D721Med (cell line): Measurements from ENCODE around the gene GALNS.

Experiments used
- DNase-seq: peaks from one replicate; pipeline ENCODE4 v3.0.0; 2011; ENCODE audit warnings: low spot score; ENCODE audit not compliant: insufficient read length
- FAIRE-seq: peaks from 2 replicates; lab custom pipeline; 2011; peaks lifted over from hg19 to GRCh38; lab: Jason Lieb, UNC
- TF ChIP-seq, protein P1 (sequence below): IDR thresholded peaks from 2 replicates; pipeline ENCODE4 v1.5.1; 2012; ENCODE audit warnings: mild to moderate bottlenecking, control low read depth; ENCODE audit not compliant: insufficient read depth; ENCODE audit errors: missing control alignments

Gene GALNS

GRCh38 chr16:88862968-88863367 is 6.2 kb upstream of the GALNS start:
- FAIRE-seq, result no peak
- TF ChIP-seq, protein P1, sequence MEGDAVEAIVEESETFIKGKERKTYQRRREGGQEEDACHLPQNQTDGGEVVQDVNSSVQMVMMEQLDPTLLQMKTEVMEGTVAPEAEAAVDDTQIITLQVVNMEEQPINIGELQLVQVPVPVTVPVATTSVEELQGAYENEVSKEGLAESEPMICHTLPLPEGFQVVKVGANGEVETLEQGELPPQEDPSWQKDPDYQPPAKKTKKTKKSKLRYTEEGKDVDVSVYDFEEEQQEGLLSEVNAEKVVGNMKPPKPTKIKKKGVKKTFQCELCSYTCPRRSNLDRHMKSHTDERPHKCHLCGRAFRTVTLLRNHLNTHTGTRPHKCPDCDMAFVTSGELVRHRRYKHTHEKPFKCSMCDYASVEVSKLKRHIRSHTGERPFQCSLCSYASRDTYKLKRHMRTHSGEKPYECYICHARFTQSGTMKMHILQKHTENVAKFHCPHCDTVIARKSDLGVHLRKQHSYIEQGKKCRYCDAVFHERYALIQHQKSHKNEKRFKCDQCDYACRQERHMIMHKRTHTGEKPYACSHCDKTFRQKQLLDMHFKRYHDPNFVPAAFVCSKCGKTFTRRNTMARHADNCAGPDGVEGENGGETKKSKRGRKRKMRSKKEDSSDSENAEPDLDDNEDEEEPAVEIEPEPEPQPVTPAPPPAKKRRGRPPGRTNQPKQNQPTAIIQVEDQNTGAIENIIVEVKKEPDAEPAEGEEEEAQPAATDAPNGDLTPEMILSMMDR, result no peak
- no peak for DNase-seq

DNA sequence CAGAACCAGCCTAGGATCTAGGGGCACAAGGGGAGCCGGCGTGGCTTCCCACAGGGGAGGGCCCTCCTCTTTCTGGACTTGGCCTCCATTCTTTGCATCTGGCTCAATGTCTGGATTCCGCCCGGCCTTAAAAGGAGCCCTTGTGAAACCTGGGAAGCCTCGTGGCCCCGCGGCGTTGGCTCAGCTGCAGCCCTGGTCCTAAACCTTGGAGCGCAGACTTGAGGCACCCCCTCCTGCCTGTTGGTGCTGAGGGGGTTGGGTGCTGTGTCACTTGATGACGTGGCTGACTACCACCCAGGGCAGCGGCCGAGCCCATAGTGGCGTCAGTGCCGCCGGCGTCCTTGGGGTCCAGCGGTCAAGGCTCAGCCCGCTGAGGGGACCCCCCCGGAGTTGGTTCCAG is 4.6 kb upstream of the GALNS start:
- DNase-seq, result no peak
- TF ChIP-seq, protein P1, result no peak
- no peak for FAIRE-seq

DNA sequence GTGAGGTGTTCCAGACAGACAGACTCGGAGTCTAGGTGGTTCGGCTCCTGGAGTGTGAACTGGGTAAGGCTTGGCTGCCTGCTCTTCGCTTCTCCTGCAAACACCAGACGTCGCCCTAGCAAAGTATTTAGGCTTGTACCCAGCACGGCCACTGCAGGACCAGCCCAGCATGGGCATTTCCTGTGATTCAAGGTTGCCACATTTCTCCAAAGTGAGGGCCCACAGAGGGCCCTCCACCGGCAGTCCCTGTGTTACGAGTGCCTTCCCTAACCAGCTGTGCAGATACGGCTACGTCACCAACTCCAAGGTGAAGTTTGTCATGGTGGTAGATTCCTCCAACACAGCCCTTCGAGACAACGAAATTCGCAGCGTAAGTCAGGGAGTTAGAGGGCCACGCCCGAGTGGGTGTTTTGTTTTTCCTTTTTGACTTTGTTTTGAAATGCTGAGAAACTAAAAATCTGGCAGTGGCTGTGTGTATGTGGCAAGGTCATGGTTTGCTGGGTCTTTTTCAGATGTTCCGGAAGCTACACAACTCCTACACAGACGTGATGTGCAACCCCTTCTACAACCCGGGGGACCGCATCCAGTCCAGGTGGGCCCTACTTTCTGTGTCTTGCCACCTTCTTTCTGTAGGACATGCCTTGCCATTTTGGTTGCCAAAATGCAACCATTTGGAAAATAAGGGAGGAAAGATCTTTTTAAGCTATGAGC is 2.8 kb upstream of the GALNS start:
- no peak for DNase-seq
- no peak for FAIRE-seq
- TF ChIP-seq, protein P1, result no peak

- DNase-seq (no peak), FAIRE-seq (no peak)
- TF ChIP-seq, protein P1, result peak; percentile 60
These were observed 1.1 kb upstream of the GALNS start for GRCh38 chr16:88857728-88858339.

DNA sequence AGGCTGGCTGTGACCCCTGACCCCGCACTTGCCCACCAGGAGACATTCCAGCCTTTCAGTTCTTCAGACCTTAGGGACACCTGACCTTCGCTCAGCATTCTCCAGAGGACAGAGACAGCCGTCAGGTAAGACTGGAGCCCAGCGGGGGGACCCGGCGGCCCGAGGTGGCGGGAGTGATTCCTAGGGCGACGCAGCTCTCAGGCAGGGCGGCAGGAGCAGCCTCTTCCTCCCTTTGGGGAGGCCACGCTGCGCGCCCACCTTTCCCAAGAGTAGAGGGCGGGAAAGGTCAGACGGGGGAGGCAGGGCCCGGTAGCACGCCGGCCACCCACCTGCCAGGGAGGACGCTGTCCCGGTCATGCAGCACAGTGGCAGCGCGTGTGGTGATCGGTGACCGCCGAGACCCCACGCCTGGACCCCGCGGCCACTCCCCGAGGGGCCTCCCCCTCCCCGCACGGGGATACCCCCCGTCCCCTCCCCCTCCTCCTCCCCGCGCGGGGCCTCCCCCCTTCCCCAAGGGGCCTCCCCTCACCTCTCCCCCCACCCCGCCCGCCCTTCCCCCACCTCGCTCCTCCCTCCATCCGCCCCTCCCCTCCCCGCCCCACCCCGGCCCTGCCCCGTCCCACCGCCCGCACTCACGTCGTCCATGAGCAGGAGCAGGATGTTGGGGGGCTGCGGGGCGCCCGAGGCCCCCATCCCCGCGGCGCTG is 472 bp downstream of the GALNS start:
- TF ChIP-seq, protein P1, result no peak
- no peak for FAIRE-seq
- no peak for DNase-seq

- FAIRE-seq, result no peak
- TF ChIP-seq, protein P1, result no peak
- no peak for DNase-seq
These were observed 1.0 kb downstream of the GALNS start for GRCh38 chr16:88855736-88856121.
